Fibroblast of lung (primary cell): ENCODE data around the gene TAOK3. TPM values are rescaled to one million over a fixed set of nuclear protein-coding genes. Genes with fewer than 3 reads are reported as not detected.
A peak's percentile ranks its signal among the peaks of the same experiment; 100 is the strongest.

Experiments used
- DNase-seq, 2 donors: peaks; one replicate each; pipeline versions ENCODE4 v3.0.0 to v3.0.0-alpha.2; 2010; ENCODE audit warnings: low read depth in 2 of 2
- H2AFZ ChIP-seq: 2 replicates; pipeline ENCODE4 v1.5.1; 2012; ENCODE audit warnings: low read length, control low read depth, inconsistent platforms
- H3K27ac ChIP-seq: 2 replicates; pipeline ENCODE4 v1.5.1; 2011; ENCODE audit warnings: low read length, control low read depth; ENCODE audit not compliant: insufficient read depth
- H3K27me3 ChIP-seq: 2 replicates; pipeline ENCODE4 v1.5.1; 2011; ENCODE audit warnings: mild to moderate bottlenecking, low read length; ENCODE audit not compliant: control insufficient read depth, insufficient read depth
- H3K36me3 ChIP-seq: 2 replicates; pipeline ENCODE4 v1.5.1; 2011; ENCODE audit warnings: low read length; ENCODE audit not compliant: control insufficient read depth, insufficient read depth
- H3K4me1 ChIP-seq: 2 replicates; pipeline ENCODE4 v1.5.1; 2011; ENCODE audit warnings: low read length; ENCODE audit not compliant: control insufficient read depth, insufficient read depth; ENCODE audit errors: extremely low read depth
- H3K4me2 ChIP-seq: 2 replicates; pipeline ENCODE4 v1.5.1; 2011; ENCODE audit warnings: low read length, control low read depth; ENCODE audit not compliant: insufficient read depth; ENCODE audit errors: extremely low read depth
- H3K4me3 ChIP-seq, 4 experiments: fragments of 200-600 bp in 1 of 4; sonication (generic) in 1 of 4; replicated peaks in 1 of 4; 2 replicates each; pipeline ENCODE4 v1.5.1; 2011 to 2016; ENCODE audit warnings: low read length in 4 of 4, low read depth in 3 of 4, mild to moderate bottlenecking in 3 of 4, control low read depth in 2 of 4, inconsistent platforms in 1 of 4, mixed read lengths in 1 of 4; ENCODE audit not compliant: insufficient read depth in 1 of 4; ENCODE audit errors: control extremely low read depth in 1 of 4
- H3K79me2 ChIP-seq: 2 replicates; pipeline ENCODE4 v1.5.1; 2012; ENCODE audit warnings: mild to moderate bottlenecking, low read length, inconsistent platforms; ENCODE audit not compliant: control insufficient read depth, insufficient read depth
- H3K9ac ChIP-seq: 2 replicates; pipeline ENCODE4 v1.5.1; 2011; ENCODE audit warnings: mild to moderate bottlenecking, low read length, control low read depth; ENCODE audit not compliant: insufficient read depth
- H3K9me3 ChIP-seq: 2 replicates; pipeline ENCODE4 v1.5.1; 2012; ENCODE audit warnings: low read depth, low read length; ENCODE audit not compliant: control insufficient read depth, insufficient read depth
- H4K20me1 ChIP-seq: 2 replicates; pipeline ENCODE4 v1.5.1; 2011; ENCODE audit warnings: low read length; ENCODE audit not compliant: control insufficient read depth, insufficient read depth; ENCODE audit errors: extremely low read depth
- CTCF ChIP-seq, 2 donors: IDR thresholded peaks in 1 of 2; conservative IDR thresholded peaks in 1 of 2; 1 replicate in 1 of 2; 2 replicates in 1 of 2; pipeline ENCODE4 v1.5.1; 2011 to 2012; ENCODE audit warnings: low read length in 2 of 2, control low read depth in 1 of 2, inconsistent platforms in 1 of 2, low read depth in 1 of 2, mild to moderate bottlenecking in 1 of 2
- EZH2 ChIP-seq: IDR thresholded peaks from 2 replicates; pipeline ENCODE4 v1.5.1; 2012; ENCODE audit warnings: low read length, control low read depth, mild to moderate bottlenecking; ENCODE audit errors: missing control alignments
- polyA plus RNA-seq, 2 donors: library from polyadenylated mRNA; depleted of rRNA in 1 of 2; stranded (reverse) in 1 of 2; unstranded in 1 of 2; fragments of >200 nt; gene quantifications; 2 replicates each; pipeline ENCODE4 v1.2.1, GENCODE V29; 2011 to 2012; ENCODE audit warnings: missing spikeins in 1 of 2
- total RNA-seq: library from RNA; depleted of rRNA; stranded (reverse); fragments of >200 nt; gene quantifications from 2 replicates; pipeline ENCODE4 v1.2.1, GENCODE V29; 2014

The TAOK3 gene
- total and polyA plus RNA-seq, 2 donors (not counting 1 experiment from before 2014, with no cell fraction given) = 64.7 to 97.4 TPM

GRCh38 chr12:118318744-118319143 lies 54.0 kb downstream of the TAOK3 start:
- H3K4me2 ChIP-seq = no peak overlapping the region
- no peak overlapping the region for H3K9ac ChIP-seq
- no peak for DNase-seq
- peaks cover 21% of the 10 kb centered on the region for H3K79me2 ChIP-seq
- H3K27ac ChIP-seq = no peak overlapping the region
- no peaks in the 10 kb centered on the region for H3K27me3 ChIP-seq
- H3K4me1 ChIP-seq = no peaks in the 10 kb centered on the region
- H3K9me3 ChIP-seq = no peaks in the 10 kb centered on the region
- H4K20me1 ChIP-seq = no peaks in the 10 kb centered on the region
- no peaks in the 10 kb centered on the region for H3K36me3 ChIP-seq
- H2AFZ ChIP-seq = no peak overlapping the region
- no peak for TF ChIP-seq CTCF (conservative IDR thresholded peaks at IDR 0.05 in 1 of 2, IDR thresholded peaks at IDR 0.05 in 1 of 2; ENCODE audit: low read depth in 1 of 2, low read length in 2 of 2)
- no peak for TF ChIP-seq EZH2
- no peak overlapping the region for H3K4me3 ChIP-seq

GRCh38 chr12:118317729-118318128 lies 55.0 kb downstream of the TAOK3 start:
- DNase-seq = no peak
- Histone ChIP-seq H3K27me3 (no peaks in the 10 kb centered on the region), H4K20me1 (no peaks in the 10 kb centered on the region), H3K4me2 (no peak overlapping the region), H2AFZ (no peak overlapping the region), H3K9me3 (no peaks in the 10 kb centered on the region), H3K4me3 (no peak overlapping the region), H3K4me1 (no peaks in the 10 kb centered on the region), H3K36me3 (no peaks in the 10 kb centered on the region), H3K79me2 (peaks cover 21% of the 10 kb centered on the region), H3K9ac (no peak overlapping the region), H3K27ac (no peak overlapping the region)
- TF ChIP-seq CTCF (conservative IDR thresholded peaks at IDR 0.05 in 1 of 2, IDR thresholded peaks at IDR 0.05 in 1 of 2; ENCODE audit: low read depth in 1 of 2, low read length in 2 of 2) (no peak), EZH2 (no peak)

- peak in 1 of 2 donors; percentile 28 for DNase-seq
- no peak overlapping the region for H3K4me3 ChIP-seq
- no peak overlapping the region for H3K9ac ChIP-seq
- TF ChIP-seq CTCF (conservative IDR thresholded peaks at IDR 0.05 in 1 of 2, IDR thresholded peaks at IDR 0.05 in 1 of 2; ENCODE audit: low read depth in 1 of 2, low read length in 2 of 2) (no peak), EZH2 (no peak)
- H3K9me3 ChIP-seq = no peaks in the 10 kb centered on the region
- peaks cover 23% of the 10 kb centered on the region for H3K79me2 ChIP-seq
- H4K20me1 ChIP-seq = no peaks in the 10 kb centered on the region
- H3K4me2 ChIP-seq = no peak overlapping the region
- no peak overlapping the region for H3K27ac ChIP-seq
- no peaks in the 10 kb centered on the region for H3K4me1 ChIP-seq
- H3K36me3 ChIP-seq = no peaks in the 10 kb centered on the region
- H3K27me3 ChIP-seq = no peaks in the 10 kb centered on the region
- no peak overlapping the region for H2AFZ ChIP-seq
These were observed 56.9 kb downstream of the TAOK3 start for GRCh38 chr12:118315821-118316220.
